ENCODE results near the gene MGST3.
"Not testable (repeated sequence)": the region's sequence is repeated elsewhere in the genome, so short reads cannot be mapped to it uniquely, and the experiment has no call there.

MGST3 gene

DNA sequence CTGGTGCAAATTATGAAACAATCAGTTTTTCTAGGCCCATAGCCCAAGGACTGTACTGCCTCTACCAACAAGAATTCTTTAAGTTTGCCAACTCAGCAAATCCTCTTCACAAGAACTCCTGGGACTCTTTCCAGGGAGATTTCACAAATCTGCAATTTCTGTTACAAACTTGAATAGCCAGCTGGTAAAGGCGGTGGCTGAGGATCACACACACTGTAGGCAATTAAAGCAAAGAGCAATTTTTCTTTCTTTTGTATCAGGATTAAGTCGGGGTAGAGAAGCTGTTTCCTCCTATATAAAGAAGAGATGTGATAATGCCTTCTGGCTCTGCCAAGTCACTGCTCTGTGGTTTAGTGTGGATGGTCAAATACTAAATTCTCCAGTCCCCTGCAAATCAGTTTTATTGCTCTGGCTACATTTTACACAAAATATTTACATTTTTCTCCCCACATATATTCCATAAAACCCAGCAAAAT, 65.6 kb downstream of the MGST3 start:
- H3K4me1 Mint-ChIP-seq = peaks cover 25% of the 10 kb centered on the region
- peaks cover 28% of the 10 kb centered on the region for H3K9me3 Mint-ChIP-seq
- peaks cover 8% of the 10 kb centered on the region for H3K27me3 Mint-ChIP-seq (ENCODE audit: low read depth, poor library complexity)
- H3K4me3 Mint-ChIP-seq = peak overlapping the region; percentile 98
- H3K36me3 Mint-ChIP-seq (ENCODE audit: low read depth) = peaks cover 54% of the 10 kb centered on the region
- DNase-seq = no peak
- TF ChIP-seq, protein P1, sequence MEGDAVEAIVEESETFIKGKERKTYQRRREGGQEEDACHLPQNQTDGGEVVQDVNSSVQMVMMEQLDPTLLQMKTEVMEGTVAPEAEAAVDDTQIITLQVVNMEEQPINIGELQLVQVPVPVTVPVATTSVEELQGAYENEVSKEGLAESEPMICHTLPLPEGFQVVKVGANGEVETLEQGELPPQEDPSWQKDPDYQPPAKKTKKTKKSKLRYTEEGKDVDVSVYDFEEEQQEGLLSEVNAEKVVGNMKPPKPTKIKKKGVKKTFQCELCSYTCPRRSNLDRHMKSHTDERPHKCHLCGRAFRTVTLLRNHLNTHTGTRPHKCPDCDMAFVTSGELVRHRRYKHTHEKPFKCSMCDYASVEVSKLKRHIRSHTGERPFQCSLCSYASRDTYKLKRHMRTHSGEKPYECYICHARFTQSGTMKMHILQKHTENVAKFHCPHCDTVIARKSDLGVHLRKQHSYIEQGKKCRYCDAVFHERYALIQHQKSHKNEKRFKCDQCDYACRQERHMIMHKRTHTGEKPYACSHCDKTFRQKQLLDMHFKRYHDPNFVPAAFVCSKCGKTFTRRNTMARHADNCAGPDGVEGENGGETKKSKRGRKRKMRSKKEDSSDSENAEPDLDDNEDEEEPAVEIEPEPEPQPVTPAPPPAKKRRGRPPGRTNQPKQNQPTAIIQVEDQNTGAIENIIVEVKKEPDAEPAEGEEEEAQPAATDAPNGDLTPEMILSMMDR (IDR thresholded peaks at IDR 0.05) = no peak
- no peak overlapping the region for H3K27ac Mint-ChIP-seq

DNA sequence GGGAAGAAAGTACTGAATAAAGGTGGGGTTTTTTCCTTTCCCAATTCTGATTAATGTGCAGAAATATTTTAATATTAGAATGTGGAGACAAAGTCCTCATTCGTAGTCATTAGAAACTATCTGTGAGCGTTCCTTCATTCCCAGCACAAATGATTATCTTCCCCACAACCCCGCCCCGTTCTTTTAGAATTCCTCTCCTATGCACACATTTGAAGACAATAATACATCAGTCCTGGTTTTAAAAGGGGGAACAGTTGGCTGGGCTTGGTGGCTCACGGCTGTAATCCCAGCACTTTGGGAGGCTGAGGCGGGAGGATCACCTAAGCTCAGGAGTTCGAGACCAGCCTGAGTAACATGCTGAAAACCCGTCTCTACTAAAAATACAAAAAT, 66.5 kb downstream of the MGST3 start:
- DNase-seq = no peak
- Mint-ChIP-seq H3K27me3 (ENCODE audit: low read depth, poor library complexity) (peaks cover 12% of the 10 kb centered on the region), H3K4me1 (peaks cover 25% of the 10 kb centered on the region), H3K27ac (peak overlapping the region; percentile 97), H3K36me3 (ENCODE audit: low read depth) (peaks cover 46% of the 10 kb centered on the region), H3K9me3 (peaks cover 20% of the 10 kb centered on the region), H3K4me3 (peak overlapping the region; percentile 98)
- TF ChIP-seq, protein P1 (IDR thresholded peaks at IDR 0.05) = no peak

- peaks cover 16% of the 10 kb centered on the region for H3K9me3 Mint-ChIP-seq
- H3K36me3 Mint-ChIP-seq (ENCODE audit: low read depth) = peaks cover 40% of the 10 kb centered on the region
- DNase-seq = peak; percentile 95
- peaks cover 25% of the 10 kb centered on the region for H3K4me1 Mint-ChIP-seq
- H3K4me3 Mint-ChIP-seq = peak within 1 kb of the TSS; percentile 98
- H3K27me3 Mint-ChIP-seq (ENCODE audit: low read depth, poor library complexity) = peaks cover 12% of the 10 kb centered on the region
- TF ChIP-seq, protein P1 (IDR thresholded peaks at IDR 0.05) = no peak
- peak within 1 kb of the TSS; percentile 97 for H3K27ac Mint-ChIP-seq
Measured at GRCh38 chr1:165697881-165698760, 67.1 kb downstream of the MGST3 start, which contains the start of gene ALDH9A1. TSS of gene ALDH9A1 (minus strand) at chr1:165698562. CDS start at chr1:165698558, 4 bp downstream.

- peaks cover 12% of the 10 kb centered on the region for H3K9me3 Mint-ChIP-seq
- peaks cover 25% of the 10 kb centered on the region for H3K4me1 Mint-ChIP-seq
- TF ChIP-seq, protein P1 (IDR thresholded peaks at IDR 0.05) = no peak
- peaks cover 34% of the 10 kb centered on the region for H3K36me3 Mint-ChIP-seq (ENCODE audit: low read depth)
- H3K27me3 Mint-ChIP-seq (ENCODE audit: low read depth, poor library complexity) = peaks cover 12% of the 10 kb centered on the region
- peak overlapping the region; percentile 98 for H3K4me3 Mint-ChIP-seq
- no peak for DNase-seq
- peak overlapping the region; percentile 70 for H3K27ac Mint-ChIP-seq
Measured at GRCh38 chr1:165698761-165699052, 67.7 kb downstream of the MGST3 start.

- DNase-seq = no peak
- TF ChIP-seq, protein P1 (IDR thresholded peaks at IDR 0.05) = no peak
- Mint-ChIP-seq H3K27me3 (ENCODE audit: low read depth, poor library complexity) (peaks cover 12% of the 10 kb centered on the region), H3K4me1 (peaks cover 25% of the 10 kb centered on the region), H3K36me3 (ENCODE audit: low read depth) (peaks cover 25% of the 10 kb centered on the region), H3K27ac (no peak overlapping the region), H3K9me3 (peaks cover 3% of the 10 kb centered on the region), H3K4me3 (no peak overlapping the region)
Measured at GRCh38 chr1:165699577-165699976, 68.5 kb downstream of the MGST3 start.

DNA sequence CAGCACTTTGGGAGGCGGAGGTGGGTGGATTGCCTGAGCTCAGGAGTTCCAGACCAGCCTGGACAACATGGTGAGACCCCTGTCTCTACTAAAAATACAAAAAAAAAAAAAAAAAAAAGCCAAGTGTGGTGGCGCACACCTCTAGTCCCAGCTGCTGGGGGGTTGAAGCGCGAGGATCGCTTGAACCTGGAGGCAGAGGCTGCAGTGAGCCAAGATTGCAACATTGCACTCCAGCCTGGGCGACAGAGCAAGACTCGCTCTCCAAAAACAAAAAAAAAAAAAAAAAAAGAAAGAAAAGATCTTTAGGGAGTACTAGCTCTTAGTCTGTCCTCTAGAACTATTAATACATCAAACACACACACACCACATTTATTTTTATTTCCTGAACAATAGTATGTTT, 70.9 kb downstream of the MGST3 start:
- peaks cover 23% of the 10 kb centered on the region for H3K27me3 Mint-ChIP-seq (ENCODE audit: low read depth, poor library complexity)
- H3K27ac Mint-ChIP-seq, H3K4me3 Mint-ChIP-seq: not testable (repeated sequence)

More for the DNA sequence above, 70.9 kb downstream of the MGST3 start:
- peaks cover 18% of the 10 kb centered on the region for H3K4me1 Mint-ChIP-seq
- not testable (repeated sequence) for H3K9me3 Mint-ChIP-seq; DNase-seq; H3K36me3 Mint-ChIP-seq (ENCODE audit: low read depth)
